T-helper 9 cell (primary cell): ENCODE measurements around the gene CUL4A.

Source experiments
- DNase-seq: peaks from one replicate; pipeline ENCODE4 v3.0.0-alpha.2; 2020

Gene CUL4A

GRCh38 chr13:113179374-113180230 lies 29.8 kb upstream of the CUL4A start:
- no peak for DNase-seq

- no peak for DNase-seq
Observed at GRCh38 chr13:113182046-113182445, 27.4 kb upstream of the CUL4A start.

GRCh38 chr13:113183450-113184129 lies 25.8 kb upstream of the CUL4A start:
- no peak for DNase-seq

GRCh38 chr13:113184568-113185440 lies 24.6 kb upstream of the CUL4A start:
- no peak for DNase-seq

- DNase-seq, result no peak
Observed at GRCh38 chr13:113186061-113186900, 23.1 kb upstream of the CUL4A start.

- DNase-seq, result no peak
Observed at GRCh38 chr13:113187263-113187669, 22.1 kb upstream of the CUL4A start.

- no peak for DNase-seq
Observed at GRCh38 chr13:113187883-113188665, 21.3 kb upstream of the CUL4A start.

- no peak for DNase-seq
Observed at GRCh38 chr13:113190181-113190580, 19.2 kb upstream of the CUL4A start.

- no peak for DNase-seq
Observed at GRCh38 chr13:113192279-113192678, 17.1 kb upstream of the CUL4A start.

GRCh38 chr13:113192902-113193301 lies 16.5 kb upstream of the CUL4A start:
- no peak for DNase-seq

- no peak for DNase-seq
Observed at GRCh38 chr13:113195360-113195759, 14.1 kb upstream of the CUL4A start.

GRCh38 chr13:113196970-113197737 lies 12.3 kb upstream of the CUL4A start:
- DNase-seq, result no peak

GRCh38 chr13:113201815-113202214 lies 7.6 kb upstream of the CUL4A start:
- DNase-seq, result no peak

GRCh38 chr13:113202912-113203311 lies 6.5 kb upstream of the CUL4A start:
- no peak for DNase-seq

GRCh38 chr13:113203507-113204377 lies 5.7 kb upstream of the CUL4A start:
- no peak for DNase-seq

- no peak for DNase-seq
Observed at GRCh38 chr13:113204378-113204734, 5.1 kb upstream of the CUL4A start.

- DNase-seq, result no peak
Observed at GRCh38 chr13:113205428-113205931, 3.9 kb upstream of the CUL4A start.

- no peak for DNase-seq
Observed at GRCh38 chr13:113207460-113207859, 2.0 kb upstream of the CUL4A start.

GRCh38 chr13:113207890-113208420 lies 1.5 kb upstream of the CUL4A start:
- DNase-seq, result no peak
